ENCODE results near the gene TRMT1.

The TRMT1 gene

GRCh38 chr19:13101590-13102415 lies 14.7 kb downstream of the TRMT1 start:
- no peak for DNase-seq

DNA sequence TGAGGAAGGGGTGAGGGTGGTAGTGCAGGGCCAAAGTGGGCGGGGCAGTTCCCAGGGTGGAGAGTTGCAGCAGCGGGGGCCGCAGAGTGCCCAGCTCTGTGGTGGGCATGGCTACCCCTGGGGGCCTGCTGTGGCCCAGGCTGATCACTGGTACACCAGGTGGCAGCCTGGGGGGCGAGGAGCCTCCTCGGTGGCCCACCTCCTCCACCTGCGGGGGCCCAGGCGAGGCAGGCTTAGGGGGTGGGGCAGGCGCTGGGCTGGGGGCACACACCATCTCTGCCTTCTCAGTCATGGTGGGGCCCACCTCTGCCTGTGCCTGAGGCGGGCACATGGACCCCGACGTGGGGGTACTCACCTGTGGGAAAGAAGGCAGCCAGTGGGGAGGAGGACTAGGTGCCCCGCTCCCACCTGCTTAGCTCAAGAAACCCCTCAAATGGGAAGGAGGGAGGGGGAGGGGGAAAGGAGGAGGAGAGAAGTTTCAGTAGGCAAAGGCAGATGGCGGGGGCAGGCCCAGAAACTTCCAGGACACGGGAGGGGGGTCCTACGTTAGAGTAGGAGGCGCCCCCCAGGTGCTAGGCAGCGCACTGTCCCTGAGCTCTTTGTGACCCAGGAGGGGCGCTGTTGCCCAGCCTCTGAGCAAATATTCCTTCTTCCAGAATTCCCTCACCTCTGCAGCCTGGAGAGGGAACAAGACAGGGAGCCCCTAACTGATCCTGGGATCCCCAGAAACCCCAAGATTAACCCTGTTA lies 15.5 kb downstream of the TRMT1 start:
- DNase-seq = no peak

DNA sequence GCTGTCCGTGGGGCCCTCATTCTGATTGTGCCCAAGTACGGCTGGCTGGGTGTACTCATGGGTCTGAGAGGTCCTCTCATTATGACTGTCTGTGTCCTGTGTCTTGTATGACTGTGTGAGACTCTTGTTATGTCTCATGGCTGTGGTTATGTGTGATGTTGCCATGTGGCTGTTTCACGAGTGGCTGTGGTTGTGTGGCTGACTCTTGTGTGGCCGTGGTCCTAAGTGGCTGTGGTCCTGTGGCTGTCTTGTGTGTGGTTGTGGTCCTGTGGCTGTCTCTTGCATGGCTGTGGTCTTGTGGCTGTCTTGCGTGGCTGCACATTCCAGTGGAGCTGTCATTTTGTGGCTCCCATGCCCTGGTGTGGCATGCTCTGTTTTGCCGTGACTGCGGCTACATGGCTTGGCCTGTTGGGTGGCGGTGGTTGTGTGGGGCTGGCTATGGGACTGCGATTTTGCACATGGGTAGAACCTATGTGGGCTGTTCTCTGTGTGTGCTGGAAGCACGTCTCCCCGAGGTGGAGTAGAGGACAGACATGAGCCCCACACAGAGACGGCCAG lies 16.4 kb downstream of the TRMT1 start:
- DNase-seq = no peak

DNA sequence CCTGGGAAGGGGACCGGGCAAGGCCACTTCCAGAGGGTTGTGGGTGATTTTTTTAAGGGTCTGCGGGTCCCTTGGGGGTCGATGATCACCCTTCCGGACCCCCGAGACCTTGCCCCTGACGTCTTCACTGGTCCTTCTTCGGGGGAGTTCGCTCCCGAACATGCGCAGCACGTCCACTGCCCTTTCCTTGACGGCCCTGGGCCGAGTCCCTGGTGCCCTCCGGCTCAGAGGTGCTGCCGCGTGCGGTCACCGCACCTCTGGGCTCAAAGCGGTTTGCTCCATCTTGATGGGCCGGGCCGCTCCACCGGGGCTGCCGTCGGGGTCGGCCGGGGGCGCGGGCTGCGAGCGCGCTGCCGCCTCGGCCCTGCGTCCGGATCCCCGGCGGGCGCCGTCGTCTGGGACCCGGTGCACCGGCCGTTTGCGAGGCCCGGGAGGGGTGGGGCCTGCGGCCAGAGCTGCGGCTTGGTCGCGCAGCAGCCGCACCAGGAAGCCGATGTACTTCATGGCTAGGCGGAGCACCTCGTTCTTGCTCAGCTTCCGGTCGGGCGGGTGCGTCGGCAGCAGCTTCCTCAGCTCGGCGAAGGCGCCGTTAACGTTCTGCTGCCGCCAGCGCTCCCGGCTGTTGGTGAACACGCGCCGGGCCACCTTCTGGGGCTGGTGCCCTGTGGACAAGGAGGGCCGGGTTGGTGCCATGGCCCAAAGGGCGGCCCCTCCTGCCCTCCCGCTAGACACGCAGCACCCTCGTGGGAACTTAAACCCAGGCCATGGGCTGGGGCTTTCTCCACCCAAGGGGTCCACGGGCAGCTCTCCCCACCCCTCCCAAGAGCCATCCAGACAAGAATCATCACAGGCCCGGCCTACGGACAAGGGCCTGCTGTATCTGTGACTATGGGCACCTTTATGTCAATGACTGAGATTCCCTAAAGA lies 17.2 kb downstream of the TRMT1 start:
- DNase-seq = no peak

DNA sequence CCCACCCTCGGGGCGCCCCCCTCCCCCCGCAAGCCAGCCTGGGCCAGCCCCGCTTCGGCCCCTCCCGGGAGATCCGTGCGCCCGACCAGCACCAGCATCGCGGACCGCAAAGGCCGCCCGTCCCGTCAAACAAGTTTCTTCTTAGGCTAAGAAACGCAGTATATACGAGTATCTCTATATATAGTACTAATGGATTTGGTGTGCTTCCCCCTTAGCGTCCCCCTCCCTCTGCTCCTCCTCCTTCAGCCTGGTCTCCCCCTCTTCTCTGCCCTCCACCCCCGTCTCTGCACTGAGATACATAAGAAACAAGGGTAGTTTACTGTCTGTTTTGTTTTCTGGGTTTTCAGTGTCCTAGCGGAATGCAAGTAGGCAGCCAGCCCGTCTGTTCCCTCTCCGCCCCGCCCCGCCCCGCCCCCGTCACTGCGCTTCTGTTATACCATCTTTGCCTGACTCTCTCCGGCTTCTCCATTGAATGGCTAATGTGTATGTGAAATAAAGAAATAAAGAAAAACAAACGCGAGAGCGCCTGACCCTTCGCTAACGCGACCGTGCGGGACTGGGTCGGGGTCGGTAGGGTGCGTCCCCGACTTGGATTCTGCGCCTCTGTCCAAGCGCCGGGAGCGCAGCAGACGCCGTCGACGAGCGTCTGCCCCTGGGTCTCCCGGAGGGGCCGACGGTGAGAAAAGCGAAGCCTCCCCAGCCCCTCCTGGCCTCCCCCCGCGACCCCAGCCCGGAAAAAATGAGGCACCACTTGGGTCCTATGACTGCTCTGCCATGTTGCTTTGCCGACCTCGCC lies 18.1 kb downstream of the TRMT1 start:
- DNase-seq = no peak

GRCh38 chr19:13097463-13098258 lies 18.9 kb downstream of the TRMT1 start:
- DNase-seq = no peak

- DNase-seq = no peak
Observed at GRCh38 chr19:13097033-13097462, 19.5 kb downstream of the TRMT1 start.

DNA sequence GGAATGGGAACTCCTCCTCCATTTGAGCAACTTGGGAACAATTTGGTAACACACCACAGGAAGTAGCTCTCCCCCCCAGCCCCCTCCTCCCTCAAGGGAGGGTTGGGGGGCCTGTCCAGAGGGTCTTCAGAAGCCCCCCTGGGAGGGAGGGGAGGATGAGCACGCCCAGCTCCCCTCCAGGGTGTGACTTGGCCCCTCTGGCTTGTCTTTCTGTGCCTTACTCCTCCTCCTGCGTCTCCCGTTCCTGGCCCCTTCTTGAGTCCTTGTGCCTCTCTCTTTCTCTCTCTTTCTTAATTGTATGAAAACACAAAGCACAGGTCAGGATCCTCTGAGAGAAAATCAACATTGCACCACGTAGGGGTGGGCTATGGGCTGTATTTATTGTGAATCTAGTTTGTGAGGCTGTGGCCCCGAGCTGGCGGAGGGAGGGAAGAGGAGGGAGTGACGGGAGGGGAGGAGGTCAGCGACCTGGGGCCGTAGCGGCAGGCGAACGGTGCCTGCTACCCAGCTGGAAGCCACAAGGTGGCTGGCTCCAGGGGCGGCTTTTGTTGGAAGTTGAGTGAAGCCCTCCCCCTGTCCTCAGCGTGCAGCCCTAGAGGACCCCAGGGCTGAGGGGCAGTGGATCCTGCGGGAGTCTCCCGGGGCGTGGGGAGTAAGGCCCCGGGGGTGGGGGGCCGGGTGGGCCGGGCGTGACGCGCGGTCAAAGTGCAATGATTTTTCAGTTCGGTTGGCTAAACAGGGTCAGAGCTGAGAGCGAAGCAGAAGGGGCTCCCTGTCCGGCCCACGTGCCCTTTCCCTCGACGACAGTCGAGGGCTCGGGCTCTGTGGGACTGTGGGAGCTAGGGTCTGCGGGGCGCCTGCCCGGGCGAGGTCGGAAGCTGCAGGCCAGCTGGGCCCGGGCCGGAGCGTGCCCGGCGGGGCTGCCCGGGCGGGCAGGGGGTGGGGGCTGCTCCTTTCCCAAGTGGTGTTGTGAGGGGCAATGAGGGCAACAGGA lies 20.3 kb downstream of the TRMT1 start:
- DNase-seq = no peak

- DNase-seq = no peak
Observed at GRCh38 chr19:13095393-13095784, 21.2 kb downstream of the TRMT1 start.

DNA sequence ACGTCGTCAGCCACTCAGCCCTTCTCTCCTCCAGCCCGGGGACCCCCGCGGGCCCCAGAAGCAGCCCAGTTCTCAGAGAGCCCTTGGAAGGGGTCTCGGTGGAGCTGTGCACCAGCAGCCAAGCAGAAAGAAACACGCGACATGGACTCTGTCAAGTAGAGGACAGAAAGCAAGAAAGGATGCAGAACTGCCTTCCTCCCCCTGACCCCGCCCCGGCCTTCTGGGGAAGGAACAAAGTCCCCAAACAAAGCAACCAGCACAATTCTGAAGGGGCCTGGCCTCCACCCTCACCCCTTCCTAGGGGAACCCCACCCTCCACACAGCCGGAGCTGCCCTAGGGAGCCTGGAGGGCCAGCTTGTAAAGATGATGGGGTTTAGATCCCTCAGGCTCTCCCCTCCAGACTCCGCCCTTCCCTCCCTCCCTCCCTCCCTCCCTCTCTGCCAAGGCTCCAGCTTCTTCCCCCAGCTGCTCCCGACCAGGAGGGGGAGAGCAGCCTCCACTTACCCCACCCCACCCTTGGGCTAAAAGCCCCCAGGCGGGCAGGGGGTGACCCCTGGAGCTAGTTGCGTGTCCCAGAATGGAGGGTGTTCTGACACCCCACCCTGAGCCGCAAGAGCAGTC lies 21.7 kb downstream of the TRMT1 start:
- no peak for DNase-seq

DNA sequence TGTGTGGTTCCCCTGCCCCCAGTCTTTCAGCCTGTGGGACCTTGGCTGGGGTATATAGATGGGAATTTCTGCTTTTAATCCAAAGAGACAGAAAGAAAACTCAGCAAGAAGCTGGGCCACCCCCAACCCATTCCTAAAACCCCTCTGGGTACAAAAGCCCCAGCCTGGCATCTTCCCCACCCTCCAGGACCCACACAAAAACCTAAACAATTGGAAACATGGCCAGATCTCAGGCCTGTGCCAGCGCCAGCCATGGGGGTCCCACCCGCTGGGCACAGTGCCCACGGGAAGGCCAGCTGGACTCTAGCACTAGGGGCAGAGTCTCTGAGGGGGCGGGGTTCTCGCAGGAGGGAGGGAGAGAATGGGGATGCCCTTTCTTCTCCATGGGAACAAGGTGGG lies 22.4 kb downstream of the TRMT1 start:
- DNase-seq = no peak

- DNase-seq = peak; percentile 68
Observed at GRCh38 chr19:13093407-13094105, 23.0 kb downstream of the TRMT1 start.

- no peak for DNase-seq
Observed at GRCh38 chr19:13092606-13093235, 23.8 kb downstream of the TRMT1 start.

- no peak for DNase-seq
Observed at GRCh38 chr19:13092158-13092543, 24.4 kb downstream of the TRMT1 start.

- no peak for DNase-seq
Observed at GRCh38 chr19:13091400-13092157, 25.0 kb downstream of the TRMT1 start.

- DNase-seq = no peak
Observed at GRCh38 chr19:13090511-13091231, 25.9 kb downstream of the TRMT1 start.
